Suprapubic skin (tissue), 4 donors: ENCODE results near the gene P2RX2.

Source experiments
- CTCF ChIP-seq, 2 donors: fragments of 200-600 bp in 1 of 2; fragments of 450-650 bp in 1 of 2; sonication (generic) in 1 of 2; IDR thresholded peaks; one replicate each; pipeline ENCODE4 v1.5.1; 2016 to 2019; ENCODE audit warnings: antibody characterized with exemption in 2 of 2, mild to moderate bottlenecking in 1 of 2, moderate library complexity in 1 of 2
- EP300 ChIP-seq: sonication (generic); formaldehyde crosslinking; IDR thresholded peaks from one replicate; pipeline ENCODE4 v1.6.1; 2017; ENCODE audit warnings: antibody characterized with exemption
- POLR2A ChIP-seq, 2 donors: fragments of 450-650 bp; IDR thresholded peaks; one replicate each; pipeline ENCODE4 v1.6.1; 2017; ENCODE audit warnings: antibody characterized with exemption in 2 of 2, mild to moderate bottlenecking in 2 of 2, moderate library complexity in 2 of 2
- POLR2AphosphoS5 ChIP-seq, 3 donors: sonication (generic); formaldehyde crosslinking; IDR thresholded peaks; one replicate each; pipeline ENCODE4 v1.6.1; 2017; ENCODE audit warnings: antibody characterized with exemption in 3 of 3

DNA sequence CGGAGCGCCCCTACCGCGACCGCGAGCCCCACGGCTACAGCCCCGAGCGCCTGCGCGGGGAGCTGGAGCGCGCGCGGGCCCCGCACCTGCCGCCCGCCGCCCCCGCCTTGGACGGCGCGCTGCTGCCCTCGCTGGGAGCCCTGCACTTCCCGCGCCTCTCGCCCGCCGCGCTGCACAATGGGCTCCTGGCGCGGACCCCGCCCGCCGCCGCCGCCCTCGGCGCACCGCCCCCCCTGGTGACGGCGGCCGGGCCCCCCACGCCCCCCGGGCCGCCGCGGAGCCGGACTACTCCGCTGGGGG lies 35.2 kb upstream of the P2RX2 start:
- TF ChIP-seq POLR2A (IDR thresholded peaks at IDR 0.05): no peak
- TF ChIP-seq POLR2AphosphoS5 (IDR thresholded peaks at IDR 0.05): no peak
- TF ChIP-seq CTCF (IDR thresholded peaks at IDR 0.05): no peak
- TF ChIP-seq EP300: no peak
